Smooth muscle cell (in vitro differentiated cells): Measurements from ENCODE around the gene ATP6V1C2. TPM values are rescaled to one million over a fixed set of nuclear protein-coding genes. Genes with fewer than 3 reads are reported as not detected.

ENCODE experiments used
- DNase-seq: peaks from one replicate; lab custom pipeline; 2025; ENCODE audit not compliant: unreplicated experiment; lab: John Stamatoyannopoulos, UW
- H2AFZ ChIP-seq: fragments of 200-600 bp; sonication (generic); 2 replicates; pipeline ENCODE4 v1.6.0; 2016; ENCODE audit warnings: antibody characterized with exemption, low read depth, mild to moderate bottlenecking
- H3F3A ChIP-seq: fragments of 200-600 bp; sonication (generic); 2 replicates; pipeline ENCODE4 v1.6.0; 2017; ENCODE audit warnings: antibody characterized with exemption, low read depth
- H3K27ac ChIP-seq: fragments of 200-600 bp; sonication (generic); 2 replicates; pipeline ENCODE4 v1.5.1; 2016; ENCODE audit warnings: low read depth, mild to moderate bottlenecking
- H3K27me3 ChIP-seq: fragments of 200-600 bp; sonication (generic); 2 replicates; pipeline ENCODE4 v1.6.1; 2016; ENCODE audit warnings: low read depth, mild to moderate bottlenecking
- H3K36me3 ChIP-seq: fragments of 200-600 bp; sonication (generic); 2 replicates; pipeline ENCODE4 v1.5.1; 2016; ENCODE audit warnings: low read depth
- H3K4me1 ChIP-seq: fragments of 200-600 bp; sonication (generic); 2 replicates; pipeline ENCODE4 v1.5.1; 2016; ENCODE audit warnings: low read depth
- H3K4me2 ChIP-seq: fragments of 200-600 bp; sonication (generic); 2 replicates; pipeline ENCODE4 v1.6.0; 2016; ENCODE audit warnings: mild to moderate bottlenecking
- H3K4me3 ChIP-seq: fragments of 200-600 bp; sonication (generic); 2 replicates; pipeline ENCODE4 v1.5.1; 2016; ENCODE audit warnings: mild to moderate bottlenecking
- H3K79me2 ChIP-seq: fragments of 200-600 bp; sonication (generic); 2 replicates; pipeline ENCODE4 v1.6.0; 2016; ENCODE audit warnings: low read depth, mild to moderate bottlenecking
- H3K9ac ChIP-seq: fragments of 200-600 bp; sonication (generic); 2 replicates; pipeline ENCODE4 v1.6.0; 2016; ENCODE audit warnings: low read depth
- H3K9me3 ChIP-seq: fragments of 200-600 bp; sonication (generic); replicated peaks from 2 replicates; pipeline ENCODE4 v1.5.1; 2016; ENCODE audit warnings: low read depth
- H4K20me1 ChIP-seq: fragments of 200-600 bp; sonication (generic); 2 replicates; pipeline ENCODE4 v1.6.0; 2016; ENCODE audit warnings: low read depth
- CTCF ChIP-seq: fragments of 200-600 bp; sonication (generic); IDR thresholded peaks from 2 replicates; pipeline ENCODE4 v1.5.1; 2017; ENCODE audit warnings: borderline replicate concordance, mild to moderate bottlenecking, antibody characterized with exemption; ENCODE audit not compliant: insufficient read depth, poor library complexity, severe bottlenecking
- WGBS: methylation state at CpG from one replicate; pipeline ENCODE4 v1.1.7; 2016; ENCODE audit warnings: low lambda C conversion rate; 5-methylcytosine and 5-hydroxymethylcytosine counted together
- polyA plus RNA-seq: library from polyadenylated mRNA; unstranded; fragments of >200 nt; fragmentation: Nextera tagmentation; extraction: Ambion mirVana; gene quantifications from 2 replicates; pipeline ENCODE4 v1.2.1, GENCODE V29; 2016
- total RNA-seq: library from RNA; depleted of rRNA; stranded (reverse); fragments of >200 nt; gene quantifications from 2 replicates; pipeline ENCODE4 v1.2.3, GENCODE V29; 2014

ATP6V1C2 gene
- total and polyA plus RNA-seq, 2 experiments from 2014 or later: 0.53 to 1.5 TPM

GRCh38 chr2:10760794-10761504 is 39.5 kb downstream of the ATP6V1C2 start:
- Histone ChIP-seq H3K27me3 (no peaks in the 10 kb centered on the region), H4K20me1 (no peaks in the 10 kb centered on the region), H3K27ac (no peak overlapping the region), H3K79me2 (no peaks in the 10 kb centered on the region), H3K9ac (no peak overlapping the region), H3K4me2 (no peak overlapping the region), H3K4me1 (no peaks in the 10 kb centered on the region), H3K9me3 (no peaks in the 10 kb centered on the region), H3K4me3 (no peak overlapping the region), H3F3A (no peaks in the 10 kb centered on the region), H2AFZ (no peak overlapping the region), H3K36me3 (no peaks in the 10 kb centered on the region)
- TF ChIP-seq CTCF: no peak
- DNase-seq: no peak
- WGBS: 82% methylated on average over 13 of the region's 13 CpGs

- TF ChIP-seq CTCF: no peak
- Histone ChIP-seq H3F3A (no peaks in the 10 kb centered on the region), H3K27me3 (no peaks in the 10 kb centered on the region), H4K20me1 (no peaks in the 10 kb centered on the region), H3K36me3 (no peaks in the 10 kb centered on the region), H3K9ac (no peak overlapping the region), H3K9me3 (no peaks in the 10 kb centered on the region), H2AFZ (no peak overlapping the region), H3K4me2 (no peak overlapping the region), H3K27ac (no peak overlapping the region), H3K79me2 (no peaks in the 10 kb centered on the region), H3K4me1 (no peaks in the 10 kb centered on the region), H3K4me3 (no peak overlapping the region)
- WGBS: 92% methylated on average over 9 of the region's 9 CpGs
- no peak for DNase-seq
Measured at GRCh38 chr2:10761591-10761990, 40.2 kb downstream of the ATP6V1C2 start.

- Histone ChIP-seq H3F3A (no peaks in the 10 kb centered on the region), H3K4me3 (no peak overlapping the region), H4K20me1 (no peaks in the 10 kb centered on the region), H2AFZ (no peak overlapping the region), H3K36me3 (no peaks in the 10 kb centered on the region), H3K4me2 (no peak overlapping the region), H3K27me3 (no peaks in the 10 kb centered on the region), H3K9me3 (no peaks in the 10 kb centered on the region), H3K27ac (no peak overlapping the region), H3K4me1 (no peaks in the 10 kb centered on the region), H3K9ac (no peak overlapping the region), H3K79me2 (no peaks in the 10 kb centered on the region)
- WGBS: 78% methylated on average over 22 of the region's 25 CpGs
- DNase-seq: no peak
- TF ChIP-seq CTCF: no peak
Measured at GRCh38 chr2:10762651-10763460, 41.4 kb downstream of the ATP6V1C2 start.
